K562 (cell line): ENCODE results near the gene IGSF21. TPM values are rescaled to one million over a fixed set of nuclear protein-coding genes. Genes with fewer than 3 reads are reported as not detected.

Experiments used
- ATAC-seq: fragments of 200-7000 bp; cut with Tn5 transposase; 3 replicates; pipeline ENCODE4 v1.9.1; 2020; ENCODE audit warnings: moderate library complexity
- BruUV-seq: library from RNA; stranded (reverse); fragments of 400-500 nt; replicated peaks from 2 replicates; lab custom pipeline; 2021; lab: Mats Ljungman, UMichigan
- CTCF ChIA-PET: fragments of 300-600 bp; formaldehyde crosslinking; extraction: SDS; loops from one replicate; lab custom pipeline; 2021; ENCODE audit warnings: low intra/inter-chr PET ratio; lab: Yijun Ruan, JAX
- POLR2A ChIA-PET: fragments of 300-600, 350-650 bp; sonication (Branson Sonifier 250); formaldehyde crosslinking; extraction: SDS; loops from one replicate; lab custom pipeline; 2021; ENCODE audit warnings: antibody characterized with exemption, inconsistent platforms; lab: Yijun Ruan, JAX
- DNase-seq, 4 experiments: peaks; one replicate each; pipeline versions ENCODE4 v3.0.0 to v3.0.0-alpha.2; 2011 to 2018; ENCODE audit warnings: low spot score in 3 of 4, mixed read lengths in 3 of 4; ENCODE audit errors: extremely low read depth in 1 of 4
- FAIRE-seq: peaks from 2 replicates; lab custom pipeline; 2011; peaks lifted over from hg19 to GRCh38; lab: Jason Lieb, UNC
- H2AFZ ChIP-seq: 2 replicates; pipeline ENCODE4 v1.6.0; 2011; ENCODE audit warnings: low read depth, low read length, control low read depth, inconsistent platforms
- H3K27ac ChIP-seq: fragments of 200-600 bp; 3 replicates; pipeline ENCODE4 v1.8.0; 2011; ENCODE audit warnings: low read depth, mild to moderate bottlenecking, control low read depth, inconsistent platforms, low read length, moderate library complexity, mixed read lengths; ENCODE audit errors: extremely low read depth
- H3K27me3 ChIP-seq, 2 experiments: fragments of 300-600 bp in 1 of 2; 2 replicates in 1 of 2; 3 replicates in 1 of 2; pipeline versions ENCODE4 v1.6.0 to v1.8.0; 2011; ENCODE audit warnings: inconsistent platforms in 2 of 2, low read length in 2 of 2, mild to moderate bottlenecking in 1 of 2, mixed read lengths in 1 of 2, moderate library complexity in 1 of 2; ENCODE audit not compliant: control insufficient read depth in 2 of 2, insufficient read depth in 2 of 2
- H3K36me3 ChIP-seq: fragments of 300-600 bp; 3 replicates; pipeline ENCODE4 v1.8.0; 2011; ENCODE audit warnings: mild to moderate bottlenecking, low read length, inconsistent platforms; ENCODE audit not compliant: control insufficient read depth, insufficient read depth
- H3K4me1 ChIP-seq, 2 experiments: fragments of 200-600 bp in 1 of 2; replicated peaks in 1 of 2; 2 replicates in 1 of 2; 3 replicates in 1 of 2; pipeline versions ENCODE4 v1.5.1 to v1.8.0; 2011; ENCODE audit warnings: inconsistent platforms in 2 of 2, low read length in 2 of 2, mild to moderate bottlenecking in 1 of 2, mixed read lengths in 1 of 2, moderate library complexity in 1 of 2; ENCODE audit not compliant: control insufficient read depth in 2 of 2, insufficient read depth in 2 of 2
- H3K4me2 ChIP-seq: 2 replicates; pipeline ENCODE4 v1.6.1; 2011; ENCODE audit warnings: low read length, control low read depth, inconsistent platforms, mixed read lengths; ENCODE audit not compliant: insufficient read depth
- H3K4me3 ChIP-seq: fragments of 200-600 bp; sonication (generic), shearing (Covaris generic); 2 replicates; pipeline ENCODE4 v1.5.1; 2016; ENCODE audit warnings: control low read depth, inconsistent platforms
- H3K79me2 ChIP-seq: fragments of 200-600 bp; 3 replicates; pipeline ENCODE4 v1.8.0; 2011; ENCODE audit warnings: low read length, inconsistent platforms; ENCODE audit not compliant: control insufficient read depth, insufficient read depth
- H3K9ac ChIP-seq, 2 experiments: 2 replicates each; pipeline versions ENCODE4 v1.6.0 to v1.6.1; 2011; ENCODE audit warnings: low read depth in 2 of 2, low read length in 2 of 2, control low read depth in 1 of 2, inconsistent platforms in 1 of 2, mild to moderate bottlenecking in 1 of 2, mixed read lengths in 1 of 2; ENCODE audit not compliant: insufficient read depth in 1 of 2
- H3K9me1 ChIP-seq: one replicate; pipeline ENCODE4 v1.6.0; 2011; ENCODE audit warnings: inconsistent platforms, mild to moderate bottlenecking, low read length, moderate library complexity; ENCODE audit not compliant: control insufficient read depth, insufficient read depth
- H3K9me3 ChIP-seq: replicated peaks from 2 replicates; pipeline ENCODE4 v1.5.1; 2011; ENCODE audit warnings: low read depth, low read length, inconsistent platforms; ENCODE audit not compliant: control insufficient read depth, insufficient read depth
- H4K20me1 ChIP-seq: replicated peaks from 2 replicates; pipeline ENCODE4 v1.6.1; 2011; ENCODE audit warnings: low read length, inconsistent platforms, mixed read lengths; ENCODE audit not compliant: control insufficient read depth, insufficient read depth
- CEBPG ChIP-seq, 3 experiments: fragments of 200-800 bp in 1 of 3; sonication (Bioruptor generic) in 1 of 3; sonication (generic) in 1 of 3; formaldehyde crosslinking in 1 of 3; IDR thresholded peaks in 2 of 3; conservative IDR thresholded peaks in 1 of 3; 2 replicates each; pipeline versions ENCODE4 v1.6.1 to v1.8.0; 2016 to 2022; ENCODE audit warnings: missing compliant biosample characterization in 2 of 3, missing genetic modification characterization in 2 of 3, mild to moderate bottlenecking in 1 of 3, missing genetic modification reagents in 1 of 3
- CREB5 ChIP-seq: fragments of 250-450 bp; sonication (Bioruptor Pico); IDR thresholded peaks from 2 replicates; pipeline ENCODE4 v1.5.0; 2020; ENCODE audit warnings: mild to moderate bottlenecking
- HOXB6 ChIP-seq: fragments of 250-450 bp; sonication (Bioruptor Pico); IDR thresholded peaks from 2 replicates; pipeline ENCODE4 v1.5.1; 2022; ENCODE audit warnings: mild to moderate bottlenecking, borderline replicate concordance
- RCOR1 ChIP-seq, 2 experiments: IDR thresholded peaks; 2 replicates each; pipeline ENCODE4 v1.6.1; 2012; ENCODE audit warnings: low read depth in 2 of 2, low read length in 2 of 2, borderline replicate concordance in 1 of 2, improper control_type of control experiment in 1 of 2
- TEAD4 ChIP-seq, 2 experiments: sonication (generic) in 1 of 2; formaldehyde crosslinking in 1 of 2; IDR thresholded peaks; 2 replicates each; pipeline versions ENCODE4 v1.6.1 to v1.8.0; 2012 to 2022; ENCODE audit warnings: borderline replicate concordance in 1 of 2, inconsistent platforms in 1 of 2, low read length in 1 of 2, mild to moderate bottlenecking in 1 of 2, missing genetic modification reagents in 1 of 2
- ZNF174 ChIP-seq: fragments of 250-450 bp; sonication (Bioruptor Pico); IDR thresholded peaks from 2 replicates; pipeline ENCODE4 v1.4.0; 2020; ENCODE audit warnings: mild to moderate bottlenecking
- ZNF23 ChIP-seq: fragments of 250-450 bp; sonication (Bioruptor Pico); IDR thresholded peaks from 2 replicates; pipeline ENCODE4 v1.4.0; 2020; ENCODE audit warnings: mild to moderate bottlenecking
- ZNF407 ChIP-seq: fragments of 450-650 bp; IDR thresholded peaks from 2 replicates; pipeline ENCODE4 v1.6.1; 2016; ENCODE audit warnings: low read depth
- ZNF551 ChIP-seq: fragments of 250-450 bp; sonication (Bioruptor Pico); IDR thresholded peaks from 2 replicates; pipeline ENCODE4 v1.5.0; 2021; ENCODE audit warnings: mild to moderate bottlenecking, moderate library complexity
- ZNF695 ChIP-seq: fragments of 450-650 bp; formaldehyde crosslinking; IDR thresholded peaks from 2 replicates; pipeline ENCODE4 v1.4.0; 2020; ENCODE audit warnings: mild to moderate bottlenecking, moderate library complexity
- ZNF707 ChIP-seq: fragments of 250-450 bp; sonication (Bioruptor Pico); conservative IDR thresholded peaks from 2 replicates; pipeline ENCODE4 v1.8.0; 2022; ENCODE audit warnings: inconsistent platforms, mild to moderate bottlenecking, moderate library complexity
- WGBS: fragments of 100-300 bp; shearing (Covaris generic); methylation state at CpG from one replicate; pipeline ENCODE4 v1.1.6; 2016; ENCODE audit warnings: low coverage, mixed read lengths; ENCODE audit not compliant: insufficient coverage; ENCODE audit errors: missing lambda C conversion rate; 5-methylcytosine and 5-hydroxymethylcytosine counted together
- in situ Hi-C: fragments of 300-500 bp; cut with MboI; formaldehyde crosslinking; loops from 4 replicates; pipeline ENCODE4 v1.15.0; 2018; ENCODE audit warnings: inconsistent platforms, mixed read lengths
- intact Hi-C: fragments of 100-400 bp; cut with micrococcal nuclease; formaldehyde crosslinking; loops from 2 replicates; pipeline ENCODE4 v1.14.2; 2022
- polyA plus RNA-seq, 8 experiments: library from polyadenylated mRNA; depleted of rRNA in 4 of 8; stranded (reverse) in 5 of 8; unstranded in 3 of 8; fragments of >200 nt; fragmentation: Nextera tagmentation in 2 of 8; fragmentation: Illumina TruSeq in 1 of 8; extraction: Ambion mirVana in 2 of 8; extraction: Trizol in 1 of 8; gene quantifications; 2 replicates each; pipeline versions ENCODE4 v1.2.1 to v1.2.3, GENCODE V29; 2011 to 2014; ENCODE audit warnings: inconsistent platforms in 1 of 8, missing spikeins in 1 of 8
- total RNA-seq, 7 experiments: library from RNA; depleted of rRNA in 6 of 7; stranded (reverse); fragments of >200 nt in 6 of 7; fragmentation: Illumina TruSeq in 2 of 7; extraction: Trizol in 2 of 7; gene quantifications; 2 replicates each; pipeline versions ENCODE4 v1.2.1 to v1.2.3, GENCODE V29; 2011 to 2021; ENCODE audit warnings: low replicate concordance in 1 of 7

The IGSF21 gene
- total and polyA plus RNA-seq, 9 of the 15 experiments (the other 6 are each of a cell fraction or from before 2014, with no cell fraction given) = not detected

GRCh38 chr1:18422076-18422777 lies 314.6 kb downstream of the IGSF21 start:
- DNase-seq = peak in 1 of 4 experiments; percentile 54
- CTCF ChIA-PET = no interaction called here
- BruUV-seq = no TSS peak
- H3K4me3 ChIP-seq = no peak overlapping the region
- H3K9ac ChIP-seq = no peak overlapping the region; a peak in 1 of 4 replicates
- no peaks in the 10 kb centered on the region for H3K27me3 ChIP-seq
- no peaks in the 10 kb centered on the region; the same call in 1 of the 2 replicates for H3K9me3 ChIP-seq
- H3K36me3 ChIP-seq = no peaks in the 10 kb centered on the region
- H4K20me1 ChIP-seq = no peaks in the 10 kb centered on the region
- H3K4me2 ChIP-seq = no peak overlapping the region
- intact Hi-C loops = no loop called here
- H3K79me2 ChIP-seq = no peaks in the 10 kb centered on the region
- H3K27ac ChIP-seq = peak overlapping the region; percentile 26; the same call in 2 of the 3 replicates
- H3K9me1 ChIP-seq = no peaks in the 10 kb centered on the region
- WGBS = 5% methylated on average over 15 of the region's 15 CpGs
- in situ Hi-C loops = no loop called here
- ATAC-seq = peak; percentile 65
- peak overlapping the region; percentile 45; the same call in 1 of the 2 replicates for H2AFZ ChIP-seq
- POLR2A ChIA-PET = interaction anchor here (0.6 kb wide), 1 partner anchor 38 kb away, joined by 3 read pairs; no protein-coding TSS in a partner anchor
- no peak for FAIRE-seq
- H3K4me1 ChIP-seq = peaks cover 0 to 28% of the 10 kb centered on the region in 2 experiments; a peak in 3 of 5 replicates
- peak; percentile 100 for TF ChIP-seq ZNF695 (CRISPR knock-in tag)
- peak; percentile 98 for TF ChIP-seq ZNF551 (CRISPR knock-in tag)
- TF ChIP-seq ZNF23 (CRISPR knock-in tag) = peak; percentile 99
- TF ChIP-seq CEBPG (CRISPR knock-in tag; IDR thresholded peaks at IDR 0.05) = no peak
- TF ChIP-seq CEBPG (tag; conservative IDR thresholded peaks at IDR 0.05 in 1 of 2, IDR thresholded peaks at IDR 0.05 in 1 of 2) = peak; percentile 29 to 85; a peak in 3 of 4 replicates
- TF ChIP-seq TEAD4 (IDR thresholded peaks at IDR 0.05; ENCODE audit: low read length) = no peak
- no peak for TF ChIP-seq TEAD4 (CRISPR knock-in tag; IDR thresholded peaks at IDR 0.05; ENCODE audit: borderline replicate concordance)
- peak; percentile 100 for TF ChIP-seq ZNF174
- TF ChIP-seq HOXB6 (CRISPR knock-in tag) = peak; percentile 98
- TF ChIP-seq RCOR1 (IDR thresholded peaks at IDR 0.05; ENCODE audit: borderline replicate concordance in 1 of 2, low read depth in 2 of 2, low read length in 2 of 2) = peak in 1 of 2 experiments; percentile 58; a peak in 1 of 4 replicates
- TF ChIP-seq ZNF707 (CRISPR knock-in tag) = peak; percentile 90
- TF ChIP-seq ZNF407 = no peak
- TF ChIP-seq CREB5 (CRISPR knock-in tag) = peak; percentile 100
